SU-DHL-6 (cell line): ENCODE results near the gene PIP5K1B.

Experiments
- H2AFZ ChIP-seq: fragments of 200-600 bp; sonication (generic); 2 replicates; pipeline ENCODE4 v1.6.1; 2014; ENCODE audit warnings: low read depth, mild to moderate bottlenecking, moderate library complexity, mixed read lengths, antibody characterized with exemption, low read length; ENCODE audit not compliant: severe bottlenecking
- H3F3A ChIP-seq: fragments of 200-600 bp; shearing (Covaris generic); 2 replicates; pipeline ENCODE4 v1.6.0; 2016; ENCODE audit warnings: antibody characterized with exemption, mild to moderate bottlenecking; ENCODE audit not compliant: insufficient read depth
- H3K27ac ChIP-seq: fragments of 200-600 bp; sonication (generic); 2 replicates; pipeline ENCODE4 v1.5.1; 2016; ENCODE audit warnings: low read depth, mild to moderate bottlenecking, low read length, moderate library complexity, mixed read lengths
- H3K27me3 ChIP-seq: fragments of 200-600 bp; sonication (generic), shearing (Covaris generic); 2 replicates; pipeline ENCODE4 v1.6.0; 2014; ENCODE audit warnings: mild to moderate bottlenecking, low read length
- H3K36me3 ChIP-seq: fragments of 200-600 bp; sonication (generic); 2 replicates; pipeline ENCODE4 v1.6.1; 2014; ENCODE audit warnings: mild to moderate bottlenecking, low read length, mixed read lengths
- H3K4me2 ChIP-seq: fragments of 300-600, 200-600 bp; shearing (Covaris generic), sonication (generic); 2 replicates; pipeline ENCODE4 v1.6.0; 2014; ENCODE audit warnings: low read length, low read depth, mild to moderate bottlenecking; ENCODE audit not compliant: poor library complexity, severe bottlenecking
- H3K4me3 ChIP-seq: fragments of 200-600 bp; sonication (generic); 2 replicates; pipeline ENCODE4 v1.5.1; 2014; ENCODE audit warnings: antibody characterized with exemption, low read length, mild to moderate bottlenecking, mixed read lengths; ENCODE audit not compliant: insufficient read depth, poor library complexity, severe bottlenecking
- H3K79me2 ChIP-seq: fragments of 200-600 bp; sonication (generic); 2 replicates; pipeline ENCODE4 v1.6.1; 2014; ENCODE audit warnings: mild to moderate bottlenecking, low read length, moderate library complexity; ENCODE audit not compliant: insufficient read depth
- H3K9ac ChIP-seq: fragments of 200-600 bp; sonication (generic); 2 replicates; pipeline ENCODE4 v1.7.0; 2014; ENCODE audit warnings: mild to moderate bottlenecking, low read length
- H3K9me2 ChIP-seq: fragments of 200-600 bp; sonication (generic); replicated peaks from 2 replicates; pipeline ENCODE4 v1.6.1; 2014; ENCODE audit warnings: low read length; ENCODE audit not compliant: insufficient read depth
- H3K9me3 ChIP-seq: fragments of 200-600 bp; sonication (generic); 2 replicates; pipeline ENCODE4 v1.6.1; 2014; ENCODE audit warnings: low read length, mixed read lengths; ENCODE audit not compliant: insufficient read depth
- H4K20me1 ChIP-seq: fragments of 200-600 bp; sonication (generic); 2 replicates; pipeline ENCODE4 v1.6.1; 2014; ENCODE audit warnings: low read depth, mild to moderate bottlenecking, antibody characterized with exemption, low read length, moderate library complexity, mixed read lengths
- CTCF ChIP-seq: fragments of 200-600 bp; sonication (generic); IDR thresholded peaks from one replicate; pipeline ENCODE4 v1.5.1; 2017; ENCODE audit warnings: antibody characterized with exemption, mild to moderate bottlenecking, low read length, moderate library complexity; ENCODE audit not compliant: insufficient read depth, poor library complexity, severe bottlenecking
- EZH2phosphoT487 ChIP-seq: fragments of 200-600 bp; sonication (generic), shearing (Covaris generic); conservative IDR thresholded peaks from 2 replicates; pipeline ENCODE4 v1.6.1; 2018; ENCODE audit warnings: mild to moderate bottlenecking, antibody characterized with exemption, low read length, moderate library complexity, mixed read lengths

The PIP5K1B gene

GRCh38 chr9:68995776-68996175, 290.7 kb downstream of the PIP5K1B start:
- Histone ChIP-seq H2AFZ (no peak overlapping the region), H3K79me2 (no peaks in the 10 kb centered on the region), H3K36me3 (no peaks in the 10 kb centered on the region), H3F3A (no peaks in the 10 kb centered on the region), H3K9ac (no peak overlapping the region), H3K4me3 (no peak overlapping the region), H3K9me2 (no peaks in the 10 kb centered on the region), H4K20me1 (no peaks in the 10 kb centered on the region), H3K4me2 (no peak overlapping the region), H3K27me3 (no peaks in the 10 kb centered on the region), H3K9me3 (no peaks in the 10 kb centered on the region), H3K27ac (no peak overlapping the region)
- TF ChIP-seq CTCF = no peak
- no peak for TF ChIP-seq EZH2phosphoT487

GRCh38 chr9:68996462-68996861, 291.4 kb downstream of the PIP5K1B start:
- no peaks in the 10 kb centered on the region for H3K27me3 ChIP-seq
- no peak for TF ChIP-seq EZH2phosphoT487
- TF ChIP-seq CTCF = no peak
- H3K36me3 ChIP-seq = no peaks in the 10 kb centered on the region
- no peaks in the 10 kb centered on the region for H3K9me2 ChIP-seq
- no peak overlapping the region for H3K9ac ChIP-seq
- H3K27ac ChIP-seq = no peak overlapping the region
- no peaks in the 10 kb centered on the region for H3K9me3 ChIP-seq
- no peaks in the 10 kb centered on the region for H3F3A ChIP-seq
- no peak overlapping the region for H3K4me3 ChIP-seq
- H2AFZ ChIP-seq = no peak overlapping the region
- H4K20me1 ChIP-seq = no peaks in the 10 kb centered on the region
- no peak overlapping the region for H3K4me2 ChIP-seq
- no peaks in the 10 kb centered on the region for H3K79me2 ChIP-seq

- H2AFZ ChIP-seq = no peak overlapping the region
- no peaks in the 10 kb centered on the region for H3F3A ChIP-seq
- H3K9me3 ChIP-seq = no peaks in the 10 kb centered on the region
- H3K4me2 ChIP-seq = no peak overlapping the region
- no peak for TF ChIP-seq EZH2phosphoT487
- no peak for TF ChIP-seq CTCF
- H3K9ac ChIP-seq = no peak overlapping the region
- H3K4me3 ChIP-seq = no peak overlapping the region
- H3K79me2 ChIP-seq = no peaks in the 10 kb centered on the region
- no peaks in the 10 kb centered on the region for H4K20me1 ChIP-seq
- H3K36me3 ChIP-seq = no peaks in the 10 kb centered on the region
- no peak overlapping the region for H3K27ac ChIP-seq
- no peaks in the 10 kb centered on the region for H3K27me3 ChIP-seq
- H3K9me2 ChIP-seq = no peaks in the 10 kb centered on the region
These were observed 292.6 kb downstream of the PIP5K1B start for GRCh38 chr9:68997666-68998065.
